Chondrocyte (in vitro differentiated cells): ENCODE data around the gene DNMT3A. TPM values are rescaled to one million over a fixed set of nuclear protein-coding genes. Genes with fewer than 3 reads are reported as not detected.

ENCODE experiments used
- DNase-seq: peaks from one replicate; pipeline ENCODE4 v3.0.0; 2021; ENCODE audit warnings: mixed read lengths, low spot score
- H3K27ac Mint-ChIP-seq: one replicate; pipeline ENCODE4 v1.8.0; 2021; ENCODE audit warnings: mild to moderate bottlenecking, moderate library complexity, mixed read lengths; ENCODE audit not compliant: unreplicated experiment
- H3K27me3 Mint-ChIP-seq: 2 replicates; pipeline ENCODE4 v1.8.0; 2021; ENCODE audit warnings: low read depth, mixed read lengths
- H3K36me3 Mint-ChIP-seq: 2 replicates; pipeline ENCODE4 v1.8.0; 2021; ENCODE audit warnings: low read depth, mixed read lengths
- H3K4me1 Mint-ChIP-seq: 2 replicates; pipeline ENCODE4 v1.8.0; 2021; ENCODE audit warnings: low read depth, mild to moderate bottlenecking, mixed read lengths
- H3K4me3 Mint-ChIP-seq: one replicate; pipeline ENCODE4 v1.8.0; 2021; ENCODE audit warnings: mild to moderate bottlenecking, moderate library complexity, mixed read lengths; ENCODE audit not compliant: unreplicated experiment
- H3K9me3 Mint-ChIP-seq: 2 replicates; pipeline ENCODE4 v1.8.0; 2021; ENCODE audit warnings: low read depth, mixed read lengths
- CTCF ChIP-seq: fragments of 200-600 bp; sonication (generic); IDR thresholded peaks from 2 replicates; pipeline ENCODE4 v1.5.0; 2021; ENCODE audit warnings: antibody characterized with exemption, mild to moderate bottlenecking, moderate library complexity
- total RNA-seq: library from RNA; stranded (reverse); gene quantifications from 3 replicates; pipeline ENCODE4 v1.2.1, GENCODE V29; 2021

DNMT3A gene
- total RNA-seq, 1 donor from 2014 or later = 43.9 TPM

GRCh38 chr2:25367296-25367695 lies 25.6 kb upstream of the DNMT3A start:
- Mint-ChIP-seq H3K4me3 (no peak overlapping the region), H3K36me3 (no peaks in the 10 kb centered on the region), H3K27ac (no peak overlapping the region), H3K9me3 (no peaks in the 10 kb centered on the region), H3K4me1 (peaks cover 3% of the 10 kb centered on the region), H3K27me3 (no peaks in the 10 kb centered on the region)
- DNase-seq = peak; percentile 42
- TF ChIP-seq CTCF = no peak

DNA sequence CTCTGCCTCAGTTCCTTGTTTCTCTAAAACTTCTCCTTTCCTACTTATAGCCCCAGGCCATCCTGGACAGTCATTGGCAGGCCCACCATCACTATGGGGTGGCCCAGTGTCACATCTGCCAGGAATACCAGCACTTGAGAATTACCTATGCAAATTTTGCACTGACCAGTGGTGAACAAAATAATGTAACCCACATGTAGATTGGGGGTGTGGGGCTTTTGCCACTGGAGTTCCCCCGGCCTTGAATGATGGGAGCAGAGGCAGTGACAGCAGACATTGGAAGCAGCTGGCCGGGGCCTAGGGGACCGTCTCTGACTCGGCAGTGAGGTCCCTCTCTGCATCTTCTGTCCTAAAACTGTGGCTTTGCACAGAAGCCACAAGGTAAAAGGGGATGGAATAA lies 24.9 kb upstream of the DNMT3A start:
- DNase-seq = peak; percentile 46
- Mint-ChIP-seq H3K9me3 (no peaks in the 10 kb centered on the region), H3K4me3 (no peak overlapping the region), H3K4me1 (peaks cover 10% of the 10 kb centered on the region), H3K27me3 (no peaks in the 10 kb centered on the region), H3K27ac (no peak overlapping the region), H3K36me3 (no peaks in the 10 kb centered on the region)
- no peak for TF ChIP-seq CTCF

DNA sequence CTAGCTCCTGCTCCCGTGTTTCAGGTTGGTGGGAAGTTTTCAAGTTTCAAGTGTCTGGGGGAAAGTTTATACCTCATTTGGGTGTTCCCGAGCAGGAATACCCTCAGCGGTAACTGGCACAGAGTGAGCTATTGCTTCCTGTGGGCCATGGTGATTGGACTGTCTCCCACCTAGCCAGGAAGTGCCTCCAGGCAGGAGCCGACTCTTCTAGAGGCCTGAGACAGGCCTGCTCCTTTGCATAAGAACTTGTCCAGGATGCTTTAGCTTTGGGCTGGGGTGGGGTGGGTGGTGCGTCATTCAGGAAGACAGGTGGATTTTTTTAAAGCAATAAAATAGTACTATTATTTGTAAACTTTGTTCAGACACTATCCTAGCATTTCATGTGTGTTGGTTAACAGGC lies 23.5 kb upstream of the DNMT3A start:
- DNase-seq = peak; percentile 26
- Mint-ChIP-seq H3K27me3 (no peaks in the 10 kb centered on the region), H3K27ac (no peak overlapping the region), H3K4me1 (peaks cover 11% of the 10 kb centered on the region), H3K4me3 (no peak overlapping the region), H3K9me3 (no peaks in the 10 kb centered on the region), H3K36me3 (no peaks in the 10 kb centered on the region)
- no peak for TF ChIP-seq CTCF

DNA sequence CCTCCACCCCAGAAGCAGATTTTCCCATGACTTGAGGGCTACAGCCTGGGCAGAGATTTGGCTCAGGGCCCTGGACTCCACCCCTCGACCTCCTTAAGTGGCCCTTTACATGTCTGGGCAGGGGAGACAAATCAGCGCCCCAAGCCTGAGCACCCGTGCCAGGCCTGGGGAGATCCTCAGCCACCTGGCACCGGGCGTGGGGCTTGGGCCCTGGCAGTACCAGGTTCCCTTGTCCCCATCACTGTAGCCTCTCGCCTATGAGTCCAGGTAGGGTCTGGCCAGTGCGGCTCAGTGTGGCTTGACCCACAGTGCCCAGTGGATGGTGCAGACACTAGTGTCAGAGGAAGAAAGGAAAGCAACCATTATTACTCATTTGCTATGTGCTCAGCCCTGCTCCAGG lies 22.0 kb upstream of the DNMT3A start:
- no peaks in the 10 kb centered on the region for H3K27me3 Mint-ChIP-seq
- H3K27ac Mint-ChIP-seq = no peak overlapping the region
- DNase-seq = peak; percentile 73
- H3K4me3 Mint-ChIP-seq = no peak overlapping the region
- H3K36me3 Mint-ChIP-seq = no peaks in the 10 kb centered on the region
- TF ChIP-seq CTCF = no peak
- peaks cover 11% of the 10 kb centered on the region for H3K4me1 Mint-ChIP-seq
- H3K9me3 Mint-ChIP-seq = no peaks in the 10 kb centered on the region

GRCh38 chr2:25362434-25363145 lies 20.9 kb upstream of the DNMT3A start:
- no peaks in the 10 kb centered on the region for H3K9me3 Mint-ChIP-seq
- no peak overlapping the region for H3K27ac Mint-ChIP-seq
- peak; percentile 53 for DNase-seq
- no peak for TF ChIP-seq CTCF
- H3K36me3 Mint-ChIP-seq = no peaks in the 10 kb centered on the region
- H3K4me1 Mint-ChIP-seq = peaks cover 11% of the 10 kb centered on the region
- H3K4me3 Mint-ChIP-seq = peak overlapping the region; percentile 63
- H3K27me3 Mint-ChIP-seq = no peaks in the 10 kb centered on the region
